ENCODE measurements around the gene PPP1R2C. TPM values are rescaled to one million over a fixed set of nuclear protein-coding genes. Genes with fewer than 3 reads are reported as not detected.

PPP1R2C gene
- total RNA-seq, 1 experiment from 2014 or later, result not detected

DNA sequence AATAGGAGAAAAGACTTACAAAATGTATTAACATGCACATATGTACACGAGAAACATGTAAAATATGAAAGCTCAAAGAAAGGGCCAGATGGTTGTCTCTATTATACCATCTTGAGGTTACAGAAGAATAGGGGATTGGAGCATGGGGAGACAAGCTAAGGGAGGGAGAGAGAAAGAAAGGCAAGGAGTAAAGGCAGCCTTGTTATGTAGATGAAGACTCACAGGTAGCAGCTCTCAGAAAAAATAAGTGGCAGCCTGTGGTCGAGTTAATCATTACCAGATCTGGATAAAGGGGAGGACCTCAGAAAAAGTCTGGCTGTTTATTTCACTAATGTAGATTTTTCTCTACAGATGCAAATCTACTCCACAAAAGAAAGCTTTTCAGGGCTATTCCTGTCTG, 26.6 kb upstream of the PPP1R2C start:
- DNase-seq, result no peak
- no TSS peak for BruUV-seq (replicated peaks)
- Mint-ChIP-seq H3K4me3 (ENCODE audit: low read depth, unreplicated experiment) (no peak overlapping the region), H3K9me3 (ENCODE audit: low read depth, unreplicated experiment) (no peaks in the 10 kb centered on the region), H3K36me3 (ENCODE audit: insufficient read depth, unreplicated experiment) (no peaks in the 10 kb centered on the region), H3K4me1 (ENCODE audit: low read depth, unreplicated experiment) (peaks cover 8% of the 10 kb centered on the region), H3K27ac (ENCODE audit: unreplicated experiment) (no peak overlapping the region), H3K27me3 (ENCODE audit: unreplicated experiment) (no peaks in the 10 kb centered on the region)
- intact Hi-C loops (cut with micrococcal nuclease; ENCODE audit: unreplicated experiment), result no loop called here
- CTCF ChIA-PET, result interaction anchor here (0.6 kb wide), 1 partner anchor 12 kb away, joined by 3 read pairs; no protein-coding TSS in a partner anchor
- TF ChIP-seq, protein P1, sequence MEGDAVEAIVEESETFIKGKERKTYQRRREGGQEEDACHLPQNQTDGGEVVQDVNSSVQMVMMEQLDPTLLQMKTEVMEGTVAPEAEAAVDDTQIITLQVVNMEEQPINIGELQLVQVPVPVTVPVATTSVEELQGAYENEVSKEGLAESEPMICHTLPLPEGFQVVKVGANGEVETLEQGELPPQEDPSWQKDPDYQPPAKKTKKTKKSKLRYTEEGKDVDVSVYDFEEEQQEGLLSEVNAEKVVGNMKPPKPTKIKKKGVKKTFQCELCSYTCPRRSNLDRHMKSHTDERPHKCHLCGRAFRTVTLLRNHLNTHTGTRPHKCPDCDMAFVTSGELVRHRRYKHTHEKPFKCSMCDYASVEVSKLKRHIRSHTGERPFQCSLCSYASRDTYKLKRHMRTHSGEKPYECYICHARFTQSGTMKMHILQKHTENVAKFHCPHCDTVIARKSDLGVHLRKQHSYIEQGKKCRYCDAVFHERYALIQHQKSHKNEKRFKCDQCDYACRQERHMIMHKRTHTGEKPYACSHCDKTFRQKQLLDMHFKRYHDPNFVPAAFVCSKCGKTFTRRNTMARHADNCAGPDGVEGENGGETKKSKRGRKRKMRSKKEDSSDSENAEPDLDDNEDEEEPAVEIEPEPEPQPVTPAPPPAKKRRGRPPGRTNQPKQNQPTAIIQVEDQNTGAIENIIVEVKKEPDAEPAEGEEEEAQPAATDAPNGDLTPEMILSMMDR (IDR thresholded peaks at IDR 0.05; ENCODE audit: unreplicated experiment), result no peak

DNA sequence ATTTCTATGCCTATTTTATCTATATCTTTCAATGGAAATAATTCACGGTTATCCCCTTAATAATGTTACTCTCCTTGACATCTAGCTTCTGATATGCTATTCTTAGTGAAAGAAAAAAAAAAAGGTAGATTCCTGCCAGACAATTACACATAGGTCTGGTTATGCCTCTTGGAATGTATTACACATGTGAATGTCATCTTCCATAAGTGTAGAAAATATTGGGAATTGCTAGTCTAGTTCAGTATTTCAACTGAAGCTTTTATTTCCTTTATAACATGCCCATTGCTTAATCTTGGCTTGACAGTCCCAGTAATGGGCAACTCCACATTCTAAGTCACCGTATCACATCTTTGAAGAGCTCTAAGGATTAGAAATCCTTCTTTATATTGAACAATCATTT, 25.4 kb upstream of the PPP1R2C start:
- H3K4me1 Mint-ChIP-seq (ENCODE audit: low read depth, unreplicated experiment), result peaks cover 8% of the 10 kb centered on the region
- BruUV-seq (replicated peaks), result no TSS peak
- H3K36me3 Mint-ChIP-seq (ENCODE audit: insufficient read depth, unreplicated experiment), result no peaks in the 10 kb centered on the region
- TF ChIP-seq, protein P1 (IDR thresholded peaks at IDR 0.05; ENCODE audit: unreplicated experiment), result no peak
- no peak for DNase-seq
- H3K9me3 Mint-ChIP-seq (ENCODE audit: low read depth, unreplicated experiment), result no peaks in the 10 kb centered on the region
- intact Hi-C loops (cut with micrococcal nuclease; ENCODE audit: unreplicated experiment), result no loop called here
- no peaks in the 10 kb centered on the region for H3K27me3 Mint-ChIP-seq (ENCODE audit: unreplicated experiment)
- H3K4me3 Mint-ChIP-seq (ENCODE audit: low read depth, unreplicated experiment), result no peak overlapping the region
- no peak overlapping the region for H3K27ac Mint-ChIP-seq (ENCODE audit: unreplicated experiment)
- CTCF ChIA-PET, result no interaction called here

DNA sequence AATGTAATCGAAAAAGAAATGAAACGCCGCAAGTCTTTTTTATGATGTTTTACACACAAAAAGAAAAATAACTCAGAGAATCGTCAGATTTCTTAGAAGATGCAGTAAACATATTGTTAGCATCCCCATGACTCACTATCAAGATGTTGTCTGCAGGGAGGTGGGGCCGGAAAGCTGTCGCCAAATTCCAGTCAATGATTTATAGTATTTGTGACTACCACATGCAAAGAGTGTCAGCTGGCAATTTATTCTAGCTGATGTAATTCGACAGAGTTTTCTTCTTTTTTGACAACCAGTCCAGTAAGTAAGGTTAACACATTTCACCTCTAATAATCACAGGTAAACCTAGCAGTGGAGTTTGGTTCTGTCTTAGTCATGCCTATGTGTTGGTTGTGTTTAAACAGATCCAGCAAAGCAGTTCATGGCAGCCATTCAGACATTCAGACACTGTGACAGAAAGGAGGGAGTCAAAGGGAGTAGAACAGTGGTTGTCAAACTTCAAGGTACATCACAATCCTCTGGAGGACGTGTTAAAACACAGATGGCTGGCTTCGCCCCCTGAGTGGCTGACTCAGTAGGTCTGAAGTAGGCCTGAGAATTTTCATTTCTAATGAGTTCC, 19.8 kb upstream of the PPP1R2C start:
- Mint-ChIP-seq H3K36me3 (ENCODE audit: insufficient read depth, unreplicated experiment) (no peaks in the 10 kb centered on the region), H3K4me3 (ENCODE audit: low read depth, unreplicated experiment) (no peak overlapping the region), H3K27me3 (ENCODE audit: unreplicated experiment) (no peaks in the 10 kb centered on the region), H3K9me3 (ENCODE audit: low read depth, unreplicated experiment) (no peaks in the 10 kb centered on the region), H3K4me1 (ENCODE audit: low read depth, unreplicated experiment) (peaks cover 8% of the 10 kb centered on the region), H3K27ac (ENCODE audit: unreplicated experiment) (peak overlapping the region; percentile 69)
- DNase-seq, result peak; percentile 6
- CTCF ChIA-PET, result no interaction called here
- TF ChIP-seq, protein P1 (IDR thresholded peaks at IDR 0.05; ENCODE audit: unreplicated experiment), result no peak
- no TSS peak for BruUV-seq (replicated peaks)
- intact Hi-C loops (cut with micrococcal nuclease; ENCODE audit: unreplicated experiment), result no loop called here

DNA sequence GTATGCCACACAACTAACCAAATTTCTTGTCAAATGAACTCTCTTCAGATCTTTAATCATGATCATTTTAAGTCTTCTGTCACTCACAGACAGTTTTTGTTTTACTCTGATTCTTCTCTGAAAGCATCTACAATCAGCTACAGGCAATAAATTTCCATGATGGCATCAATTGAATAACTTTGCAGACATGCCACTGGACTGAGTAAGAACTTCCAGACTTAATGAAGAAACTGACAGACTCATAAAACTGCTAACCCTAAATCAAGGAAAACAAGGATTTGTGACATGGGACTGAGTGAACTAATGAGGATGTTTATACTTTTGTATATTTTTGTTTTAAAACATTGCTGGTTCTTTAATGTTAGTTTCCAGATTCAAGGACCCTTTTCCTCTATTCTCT, 5.5 kb upstream of the PPP1R2C start:
- H3K27me3 Mint-ChIP-seq (ENCODE audit: unreplicated experiment), result no peaks in the 10 kb centered on the region
- H3K36me3 Mint-ChIP-seq (ENCODE audit: insufficient read depth, unreplicated experiment), result no peaks in the 10 kb centered on the region
- intact Hi-C loops (cut with micrococcal nuclease; ENCODE audit: unreplicated experiment), result no loop called here
- no TSS peak for BruUV-seq (replicated peaks)
- H3K4me1 Mint-ChIP-seq (ENCODE audit: low read depth, unreplicated experiment), result no peaks in the 10 kb centered on the region
- DNase-seq, result no peak
- no peak overlapping the region for H3K4me3 Mint-ChIP-seq (ENCODE audit: low read depth, unreplicated experiment)
- TF ChIP-seq, protein P1 (IDR thresholded peaks at IDR 0.05; ENCODE audit: unreplicated experiment), result no peak
- no peak overlapping the region for H3K27ac Mint-ChIP-seq (ENCODE audit: unreplicated experiment)
- CTCF ChIA-PET, result interaction anchor here (1.0 kb wide), 1 partner anchor 434 kb away, joined by 3 read pairs; no protein-coding TSS in a partner anchor
- H3K9me3 Mint-ChIP-seq (ENCODE audit: low read depth, unreplicated experiment), result peaks cover 11% of the 10 kb centered on the region
